K562 (cell line): Measurements from ENCODE around the gene EPB41L4B. TPM values are rescaled to one million over a fixed set of nuclear protein-coding genes. Genes with fewer than 3 reads are reported as not detected.

ENCODE experiments used
- ATAC-seq: fragments of 200-7000 bp; cut with Tn5 transposase; 3 replicates; pipeline ENCODE4 v1.9.1; 2020; ENCODE audit warnings: moderate library complexity
- BruUV-seq: library from RNA; stranded (reverse); fragments of 400-500 nt; replicated peaks from 2 replicates; lab custom pipeline; 2021; lab: Mats Ljungman, UMichigan
- CTCF ChIA-PET: fragments of 300-600 bp; formaldehyde crosslinking; extraction: SDS; loops from one replicate; lab custom pipeline; 2021; ENCODE audit warnings: low intra/inter-chr PET ratio; lab: Yijun Ruan, JAX
- POLR2A ChIA-PET: fragments of 300-600, 350-650 bp; sonication (Branson Sonifier 250); formaldehyde crosslinking; extraction: SDS; loops from one replicate; lab custom pipeline; 2021; ENCODE audit warnings: antibody characterized with exemption, inconsistent platforms; lab: Yijun Ruan, JAX
- DNase-seq, 4 experiments: peaks; one replicate each; pipeline versions ENCODE4 v3.0.0 to v3.0.0-alpha.2; 2011 to 2018; ENCODE audit warnings: low spot score in 3 of 4, mixed read lengths in 3 of 4; ENCODE audit errors: extremely low read depth in 1 of 4
- FAIRE-seq: peaks from 2 replicates; lab custom pipeline; 2011; peaks lifted over from hg19 to GRCh38; lab: Jason Lieb, UNC
- H2AFZ ChIP-seq: 2 replicates; pipeline ENCODE4 v1.6.0; 2011; ENCODE audit warnings: low read depth, low read length, control low read depth, inconsistent platforms
- H3K27ac ChIP-seq: fragments of 200-600 bp; 3 replicates; pipeline ENCODE4 v1.8.0; 2011; ENCODE audit warnings: low read depth, mild to moderate bottlenecking, control low read depth, inconsistent platforms, low read length, moderate library complexity, mixed read lengths; ENCODE audit errors: extremely low read depth
- H3K27me3 ChIP-seq, 2 experiments: fragments of 300-600 bp in 1 of 2; 2 replicates in 1 of 2; 3 replicates in 1 of 2; pipeline versions ENCODE4 v1.6.0 to v1.8.0; 2011; ENCODE audit warnings: inconsistent platforms in 2 of 2, low read length in 2 of 2, mild to moderate bottlenecking in 1 of 2, mixed read lengths in 1 of 2, moderate library complexity in 1 of 2; ENCODE audit not compliant: control insufficient read depth in 2 of 2, insufficient read depth in 2 of 2
- H3K36me3 ChIP-seq: fragments of 300-600 bp; 3 replicates; pipeline ENCODE4 v1.8.0; 2011; ENCODE audit warnings: mild to moderate bottlenecking, low read length, inconsistent platforms; ENCODE audit not compliant: control insufficient read depth, insufficient read depth
- H3K4me1 ChIP-seq, 2 experiments: fragments of 200-600 bp in 1 of 2; replicated peaks in 1 of 2; 2 replicates in 1 of 2; 3 replicates in 1 of 2; pipeline versions ENCODE4 v1.5.1 to v1.8.0; 2011; ENCODE audit warnings: inconsistent platforms in 2 of 2, low read length in 2 of 2, mild to moderate bottlenecking in 1 of 2, mixed read lengths in 1 of 2, moderate library complexity in 1 of 2; ENCODE audit not compliant: control insufficient read depth in 2 of 2, insufficient read depth in 2 of 2
- H3K4me2 ChIP-seq: 2 replicates; pipeline ENCODE4 v1.6.1; 2011; ENCODE audit warnings: low read length, control low read depth, inconsistent platforms, mixed read lengths; ENCODE audit not compliant: insufficient read depth
- H3K4me3 ChIP-seq: fragments of 200-600 bp; sonication (generic), shearing (Covaris generic); 2 replicates; pipeline ENCODE4 v1.5.1; 2016; ENCODE audit warnings: control low read depth, inconsistent platforms
- H3K79me2 ChIP-seq: fragments of 200-600 bp; 3 replicates; pipeline ENCODE4 v1.8.0; 2011; ENCODE audit warnings: low read length, inconsistent platforms; ENCODE audit not compliant: control insufficient read depth, insufficient read depth
- H3K9ac ChIP-seq, 2 experiments: 2 replicates each; pipeline versions ENCODE4 v1.6.0 to v1.6.1; 2011; ENCODE audit warnings: low read depth in 2 of 2, low read length in 2 of 2, control low read depth in 1 of 2, inconsistent platforms in 1 of 2, mild to moderate bottlenecking in 1 of 2, mixed read lengths in 1 of 2; ENCODE audit not compliant: insufficient read depth in 1 of 2
- H3K9me1 ChIP-seq: one replicate; pipeline ENCODE4 v1.6.0; 2011; ENCODE audit warnings: inconsistent platforms, mild to moderate bottlenecking, low read length, moderate library complexity; ENCODE audit not compliant: control insufficient read depth, insufficient read depth
- H3K9me3 ChIP-seq: replicated peaks from 2 replicates; pipeline ENCODE4 v1.5.1; 2011; ENCODE audit warnings: low read depth, low read length, inconsistent platforms; ENCODE audit not compliant: control insufficient read depth, insufficient read depth
- H4K20me1 ChIP-seq: replicated peaks from 2 replicates; pipeline ENCODE4 v1.6.1; 2011; ENCODE audit warnings: low read length, inconsistent platforms, mixed read lengths; ENCODE audit not compliant: control insufficient read depth, insufficient read depth
- BRD9 ChIP-seq: fragments of 450-650 bp; IDR thresholded peaks from 2 replicates; pipeline ENCODE4 v1.6.1; 2018; ENCODE audit warnings: low read depth; ENCODE audit not compliant: partially characterized antibody
- GABPA ChIP-seq: fragments of 200-800 bp; sonication (Bioruptor generic); conservative IDR thresholded peaks from 2 replicates; pipeline ENCODE4 v1.6.1; 2016; ENCODE audit warnings: low read depth, missing genetic modification characterization, missing compliant biosample characterization
- XRCC5 ChIP-seq: fragments of 200-400 bp; formaldehyde crosslinking; IDR thresholded peaks from 2 replicates; pipeline ENCODE4 v1.6.1; 2017; ENCODE audit warnings: low read depth, mild to moderate bottlenecking, low read length
- WGBS: fragments of 100-300 bp; shearing (Covaris generic); methylation state at CpG from one replicate; pipeline ENCODE4 v1.1.6; 2016; ENCODE audit warnings: low coverage, mixed read lengths; ENCODE audit not compliant: insufficient coverage; ENCODE audit errors: missing lambda C conversion rate; 5-methylcytosine and 5-hydroxymethylcytosine counted together
- in situ Hi-C: fragments of 300-500 bp; cut with MboI; formaldehyde crosslinking; loops from 4 replicates; pipeline ENCODE4 v1.15.0; 2018; ENCODE audit warnings: inconsistent platforms, mixed read lengths
- intact Hi-C: fragments of 100-400 bp; cut with micrococcal nuclease; formaldehyde crosslinking; loops from 2 replicates; pipeline ENCODE4 v1.14.2; 2022
- polyA plus RNA-seq, 8 experiments: library from polyadenylated mRNA; depleted of rRNA in 4 of 8; stranded (reverse) in 5 of 8; unstranded in 3 of 8; fragments of >200 nt; fragmentation: Nextera tagmentation in 2 of 8; fragmentation: Illumina TruSeq in 1 of 8; extraction: Ambion mirVana in 2 of 8; extraction: Trizol in 1 of 8; gene quantifications; 2 replicates each; pipeline versions ENCODE4 v1.2.1 to v1.2.3, GENCODE V29; 2011 to 2014; ENCODE audit warnings: inconsistent platforms in 1 of 8, missing spikeins in 1 of 8
- total RNA-seq, 7 experiments: library from RNA; depleted of rRNA in 6 of 7; stranded (reverse); fragments of >200 nt in 6 of 7; fragmentation: Illumina TruSeq in 2 of 7; extraction: Trizol in 2 of 7; gene quantifications; 2 replicates each; pipeline versions ENCODE4 v1.2.1 to v1.2.3, GENCODE V29; 2011 to 2021; ENCODE audit warnings: low replicate concordance in 1 of 7
- TF ChIP-seq, protein P1 (sequence below), 2 experiments: fragments of 450-650 bp; IDR thresholded peaks; 2 replicates each; pipeline ENCODE4 v1.6.1; 2016; ENCODE audit warnings: mild to moderate bottlenecking in 2 of 2, borderline replicate concordance in 1 of 2, low read depth in 1 of 2, moderate library complexity in 1 of 2
- TF ChIP-seq, protein P2 (sequence below): sonication (generic); formaldehyde crosslinking; IDR thresholded peaks from 2 replicates; pipeline ENCODE4 v1.9.0; 2022; ENCODE audit warnings: mild to moderate bottlenecking, missing genetic modification reagents

The EPB41L4B gene
- total and polyA plus RNA-seq, 9 of the 15 experiments (the other 6 are each of a cell fraction or from before 2014, with no cell fraction given): 0.09 to 0.38 (median 0.21) TPM

DNA sequence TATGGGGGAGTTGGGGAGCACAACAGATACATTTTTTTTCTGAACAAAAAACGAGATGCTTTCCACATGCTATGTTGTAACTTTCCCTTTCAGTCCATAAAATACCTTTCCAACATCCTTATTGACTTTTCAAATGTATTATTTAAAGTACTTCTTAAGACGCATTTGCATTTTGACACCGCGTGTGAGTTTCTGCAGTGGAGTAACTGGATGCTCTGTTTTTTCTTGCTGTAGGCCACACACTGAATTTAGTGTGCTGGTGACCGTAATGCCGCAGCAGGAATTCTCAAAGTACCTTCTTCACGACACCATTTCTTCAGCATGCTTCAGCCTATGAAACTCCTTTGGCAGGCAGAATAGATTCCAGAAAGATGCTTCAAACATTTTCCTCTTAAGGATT lies 14.3 kb upstream of the EPB41L4B start:
- CTCF ChIA-PET: no interaction called here
- TF ChIP-seq XRCC5 (no peak), BRD9 (no peak), GABPA (tag) (no peak)
- TF ChIP-seq, protein P1, sequence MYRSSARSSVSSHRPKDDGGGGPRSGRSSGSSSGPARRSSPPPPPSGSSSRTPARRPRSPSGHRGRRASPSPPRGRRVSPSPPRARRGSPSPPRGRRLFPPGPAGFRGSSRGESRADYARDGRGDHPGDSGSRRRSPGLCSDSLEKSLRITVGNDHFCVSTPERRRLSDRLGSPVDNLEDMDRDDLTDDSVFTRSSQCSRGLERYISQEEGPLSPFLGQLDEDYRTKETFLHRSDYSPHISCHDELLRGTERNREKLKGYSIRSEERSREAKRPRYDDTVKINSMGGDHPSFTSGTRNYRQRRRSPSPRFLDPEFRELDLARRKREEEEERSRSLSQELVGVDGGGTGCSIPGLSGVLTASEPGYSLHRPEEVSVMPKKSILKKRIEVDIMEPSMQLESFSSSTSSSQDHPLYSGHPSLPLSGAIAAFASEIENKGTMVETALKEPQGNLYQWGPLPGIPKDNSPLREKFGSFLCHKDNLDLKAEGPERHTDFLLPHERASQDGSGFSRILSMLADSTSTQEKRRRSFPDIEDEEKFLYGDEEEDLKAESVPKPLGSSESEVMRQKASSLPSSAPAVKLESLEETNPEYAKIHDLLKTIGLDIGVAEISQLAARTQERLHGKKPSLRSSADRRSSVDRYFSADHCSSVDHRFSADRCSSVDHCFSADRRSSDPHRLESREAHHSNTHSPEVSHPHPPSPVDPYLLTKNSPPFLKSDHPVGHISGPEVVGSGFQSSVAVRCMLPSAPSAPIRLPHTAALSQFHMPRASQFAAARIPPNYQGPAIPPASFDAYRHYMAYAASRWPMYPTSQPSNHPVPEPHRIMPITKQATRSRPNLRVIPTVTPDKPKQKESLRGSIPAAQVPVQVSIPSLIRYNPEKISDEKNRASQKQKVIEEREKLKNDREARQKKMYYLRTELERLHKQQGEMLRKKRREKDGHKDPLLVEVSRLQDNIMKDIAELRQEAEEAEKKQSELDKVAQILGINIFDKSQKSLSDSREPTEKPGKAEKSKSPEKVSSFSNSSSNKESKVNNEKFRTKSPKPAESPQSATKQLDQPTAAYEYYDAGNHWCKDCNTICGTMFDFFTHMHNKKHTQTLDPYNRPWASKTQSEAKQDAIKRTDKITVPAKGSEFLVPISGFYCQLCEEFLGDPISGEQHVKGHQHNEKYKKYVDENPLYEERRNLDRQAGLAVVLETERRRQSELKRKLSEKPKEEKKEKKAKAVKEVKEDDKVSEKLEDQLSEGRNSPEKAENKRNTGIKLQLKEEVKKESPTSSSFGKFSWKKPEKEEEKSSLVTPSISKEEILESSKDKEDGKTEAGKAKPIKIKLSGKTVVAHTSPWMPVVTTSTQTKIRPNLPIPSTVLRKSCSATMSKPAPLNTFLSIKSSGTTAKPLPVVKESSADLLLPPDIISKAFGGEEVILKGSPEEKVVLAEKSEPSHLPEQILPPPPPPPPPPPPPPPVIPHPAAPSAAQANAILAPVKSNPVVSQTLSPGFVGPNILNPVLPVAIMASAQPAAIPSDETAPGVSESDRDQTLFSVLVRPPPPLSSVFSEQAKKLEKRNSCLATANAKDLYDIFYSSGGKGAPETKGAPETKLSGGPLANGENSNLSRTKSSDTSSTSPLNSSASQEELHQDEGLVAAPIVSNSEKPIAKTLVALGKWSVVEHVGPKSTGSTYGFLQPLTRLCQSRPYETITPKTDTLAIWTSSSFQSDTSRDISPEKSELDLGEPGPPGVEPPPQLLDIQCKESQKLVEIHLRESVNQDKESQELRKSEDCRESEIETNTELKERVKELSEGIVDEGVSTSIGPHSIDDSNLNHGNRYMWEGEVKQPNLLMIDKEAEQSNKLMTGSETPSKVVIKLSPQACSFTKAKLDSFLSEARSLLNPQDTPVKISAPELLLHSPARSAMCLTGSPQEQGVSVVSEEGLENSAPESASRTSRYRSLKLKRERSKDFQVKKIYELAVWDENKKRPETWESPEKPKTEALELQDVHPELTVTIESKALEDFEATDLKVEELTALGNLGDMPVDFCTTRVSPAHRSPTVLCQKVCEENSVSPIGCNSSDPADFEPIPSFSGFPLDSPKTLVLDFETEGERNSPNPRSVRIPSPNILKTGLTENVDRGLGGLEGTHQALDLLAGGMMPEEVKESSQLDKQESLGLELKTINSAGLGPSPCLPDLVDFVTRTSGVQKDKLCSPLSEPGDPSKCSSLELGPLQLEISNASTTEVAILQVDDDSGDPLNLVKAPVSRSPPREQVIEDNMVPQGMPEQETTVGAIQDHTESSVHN (IDR thresholded peaks at IDR 0.05; ENCODE audit: borderline replicate concordance in 1 of 2, low read depth in 1 of 2): no peak
- TF ChIP-seq, protein P2, sequence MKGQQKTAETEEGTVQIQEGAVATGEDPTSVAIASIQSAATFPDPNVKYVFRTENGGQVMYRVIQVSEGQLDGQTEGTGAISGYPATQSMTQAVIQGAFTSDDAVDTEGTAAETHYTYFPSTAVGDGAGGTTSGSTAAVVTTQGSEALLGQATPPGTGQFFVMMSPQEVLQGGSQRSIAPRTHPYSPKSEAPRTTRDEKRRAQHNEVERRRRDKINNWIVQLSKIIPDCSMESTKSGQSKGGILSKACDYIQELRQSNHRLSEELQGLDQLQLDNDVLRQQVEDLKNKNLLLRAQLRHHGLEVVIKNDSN (CRISPR knock-in tag): no peak
- FAIRE-seq: no peak

More for the DNA sequence above, 14.3 kb upstream of the EPB41L4B start:
- ATAC-seq (no peak), DNase-seq (no peak)
- POLR2A ChIA-PET: no interaction called here
- H3K9me3 ChIP-seq: no peaks in the 10 kb centered on the region
- no peaks in the 10 kb centered on the region for H3K36me3 ChIP-seq
- H3K27me3 ChIP-seq: peaks cover 0 to 29% of the 10 kb centered on the region in 2 experiments; a peak in 4 of 5 replicates
- no peak overlapping the region for H3K4me3 ChIP-seq
- H3K9me1 ChIP-seq: no peaks in the 10 kb centered on the region
- BruUV-seq: no TSS peak
- no peaks in the 10 kb centered on the region for H3K79me2 ChIP-seq
- H3K9ac ChIP-seq: no peak overlapping the region
- H4K20me1 ChIP-seq: no peaks in the 10 kb centered on the region
- WGBS: 25% methylated on average over 7 of the region's 7 CpGs
- no peak overlapping the region for H3K27ac ChIP-seq
- intact Hi-C loops (no loop called here), in situ Hi-C loops (no loop called here)
- H3K4me2 ChIP-seq: no peak overlapping the region
- peaks cover 0 to 11% of the 10 kb centered on the region in 2 experiments; a peak in 3 of 5 replicates for H3K4me1 ChIP-seq
- no peak overlapping the region for H2AFZ ChIP-seq
